ENCODE data around the gene TMEM253.

TMEM253 gene

DNA sequence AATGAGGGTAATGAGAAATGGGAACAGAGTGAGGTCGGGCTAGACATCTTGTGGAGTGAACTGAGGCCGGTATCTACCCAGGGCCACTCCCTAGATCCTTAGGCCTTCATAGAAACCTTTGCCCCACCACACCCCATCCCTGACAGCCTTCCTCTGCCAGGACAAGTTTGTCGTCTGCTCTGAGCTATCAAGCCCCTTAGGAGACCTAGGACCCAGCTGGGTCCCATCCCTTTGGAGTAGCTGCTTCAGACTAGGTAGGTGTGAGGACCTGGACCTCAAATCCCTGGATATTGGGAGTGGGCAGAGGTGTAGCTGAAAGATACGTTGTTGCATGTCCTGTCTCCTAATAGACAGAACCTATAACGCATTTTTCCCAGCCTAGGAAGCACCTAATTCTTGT lies at the start of gene TMEM253:
TMEM253 (plus strand) TSS at position 136 of the 400 bp plus-strand sequence. CDS start 278 bp downstream, outside the sequence.
- TF ChIP-seq, protein P1, sequence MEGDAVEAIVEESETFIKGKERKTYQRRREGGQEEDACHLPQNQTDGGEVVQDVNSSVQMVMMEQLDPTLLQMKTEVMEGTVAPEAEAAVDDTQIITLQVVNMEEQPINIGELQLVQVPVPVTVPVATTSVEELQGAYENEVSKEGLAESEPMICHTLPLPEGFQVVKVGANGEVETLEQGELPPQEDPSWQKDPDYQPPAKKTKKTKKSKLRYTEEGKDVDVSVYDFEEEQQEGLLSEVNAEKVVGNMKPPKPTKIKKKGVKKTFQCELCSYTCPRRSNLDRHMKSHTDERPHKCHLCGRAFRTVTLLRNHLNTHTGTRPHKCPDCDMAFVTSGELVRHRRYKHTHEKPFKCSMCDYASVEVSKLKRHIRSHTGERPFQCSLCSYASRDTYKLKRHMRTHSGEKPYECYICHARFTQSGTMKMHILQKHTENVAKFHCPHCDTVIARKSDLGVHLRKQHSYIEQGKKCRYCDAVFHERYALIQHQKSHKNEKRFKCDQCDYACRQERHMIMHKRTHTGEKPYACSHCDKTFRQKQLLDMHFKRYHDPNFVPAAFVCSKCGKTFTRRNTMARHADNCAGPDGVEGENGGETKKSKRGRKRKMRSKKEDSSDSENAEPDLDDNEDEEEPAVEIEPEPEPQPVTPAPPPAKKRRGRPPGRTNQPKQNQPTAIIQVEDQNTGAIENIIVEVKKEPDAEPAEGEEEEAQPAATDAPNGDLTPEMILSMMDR (IDR thresholded peaks at IDR 0.05; ENCODE audit: low read depth, low read length): no peak
- DNase-seq (ENCODE audit: low read depth in 2 of 2): no peak
- no peak within 1 kb of the TSS for H3K4me3 ChIP-seq (replicated peaks in 1 of 2; ENCODE audit: low read depth in 2 of 2, low read length in 2 of 2)

DNA sequence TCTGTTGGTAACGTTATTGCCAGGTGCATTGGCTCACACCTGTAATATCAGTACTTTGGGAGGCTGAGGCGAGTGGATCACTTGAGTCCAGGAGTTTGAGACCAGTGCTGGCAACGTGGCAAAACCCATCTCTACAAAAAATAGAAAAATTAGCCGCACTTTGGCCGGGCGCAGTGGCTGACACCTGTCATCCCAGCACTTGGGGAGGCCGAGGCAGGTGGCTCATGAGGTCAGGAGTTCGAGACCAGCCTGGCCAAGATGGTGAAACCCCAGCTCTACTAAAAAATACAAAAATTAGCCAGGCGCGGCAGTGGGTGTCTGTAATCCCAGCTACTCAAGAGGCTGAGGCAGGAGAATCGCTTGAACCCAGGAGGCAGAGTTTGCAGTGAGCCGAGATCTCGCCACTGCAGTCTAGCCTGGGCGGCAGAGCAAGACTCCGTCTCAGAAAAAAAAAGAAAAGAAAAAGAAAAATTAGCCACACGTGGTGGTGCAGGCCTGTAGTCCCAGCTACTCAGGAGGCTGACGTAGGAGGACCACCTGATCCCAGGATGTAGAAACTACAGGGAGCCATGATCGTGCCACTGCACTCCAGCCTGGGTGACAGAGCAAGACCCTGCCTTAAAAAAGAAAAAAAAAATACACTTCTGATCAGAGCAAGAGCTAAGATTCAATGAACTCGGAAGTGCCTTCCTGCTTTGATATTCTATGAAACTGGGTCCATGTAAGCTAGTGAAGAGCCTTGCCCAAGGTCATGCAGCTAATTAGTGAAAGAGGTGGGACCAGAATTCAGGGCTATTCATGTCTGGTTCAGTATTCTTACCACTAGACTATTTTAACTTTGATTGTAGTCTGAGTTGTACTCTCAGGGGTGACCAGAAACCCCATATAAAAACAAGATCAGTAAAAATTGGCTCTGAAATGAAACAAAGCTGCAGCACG lies 47.4 kb upstream of the TMEM253 start:
- TF ChIP-seq, protein P1 (IDR thresholded peaks at IDR 0.05; ENCODE audit: low read depth, low read length): no peak
- H3K4me3 ChIP-seq (replicated peaks in 1 of 2; ENCODE audit: low read depth in 2 of 2, low read length in 2 of 2): no peak overlapping the region
- DNase-seq (ENCODE audit: low read depth in 2 of 2): no peak

DNA sequence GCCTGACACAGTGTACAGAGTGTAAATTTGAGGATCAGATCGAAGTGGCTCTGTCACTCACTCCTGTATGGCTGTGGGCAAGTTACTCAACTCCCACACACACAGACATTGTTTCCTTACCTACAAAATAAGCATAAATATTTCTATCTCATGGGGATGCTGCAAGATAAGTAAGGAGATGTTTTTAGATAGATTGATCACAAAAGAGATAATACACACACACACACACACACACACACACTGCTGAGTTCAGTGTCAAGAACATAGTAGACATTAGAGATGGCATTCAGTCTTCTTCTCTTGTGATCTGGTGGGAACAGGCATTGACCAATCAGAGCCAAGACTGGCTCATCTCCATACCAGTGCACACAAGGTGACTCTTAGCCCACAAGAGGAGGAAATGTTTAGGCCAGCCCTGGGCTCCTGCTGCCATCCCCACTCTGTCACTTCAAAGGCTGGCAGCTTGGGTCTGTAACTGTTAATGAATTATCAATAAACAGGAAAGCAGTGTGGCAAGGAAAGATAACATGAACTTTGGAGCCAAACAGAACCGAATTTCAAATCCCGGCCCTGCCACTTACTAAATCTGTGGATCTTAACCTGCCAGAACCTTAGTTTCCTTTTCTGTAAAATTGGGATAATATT lies 46.6 kb upstream of the TMEM253 start:
- H3K4me3 ChIP-seq (replicated peaks in 1 of 2; ENCODE audit: low read depth in 2 of 2, low read length in 2 of 2): no peak overlapping the region
- TF ChIP-seq, protein P1 (IDR thresholded peaks at IDR 0.05; ENCODE audit: low read depth, low read length): no peak
- DNase-seq (ENCODE audit: low read depth in 2 of 2): no peak

DNA sequence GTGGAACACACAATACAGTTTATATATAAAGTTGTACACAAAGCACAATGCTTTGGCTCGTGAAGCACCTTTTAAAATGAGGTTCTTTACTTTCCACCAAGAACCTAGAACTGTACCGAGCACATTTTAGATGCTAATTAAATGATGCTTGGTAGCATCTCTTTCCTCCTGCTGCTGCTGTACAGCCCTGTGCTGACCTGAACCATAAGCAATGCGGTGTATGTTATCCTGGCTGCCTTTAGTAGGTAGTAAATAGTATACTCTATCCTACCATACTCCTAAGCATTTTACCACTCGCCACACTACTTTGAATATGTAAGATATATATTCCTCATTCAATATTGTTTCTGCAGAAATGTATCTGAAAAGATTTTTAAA lies 46.1 kb upstream of the TMEM253 start:
- no peak overlapping the region for H3K4me3 ChIP-seq (replicated peaks in 1 of 2; ENCODE audit: low read depth in 2 of 2, low read length in 2 of 2)
- no peak for DNase-seq (ENCODE audit: low read depth in 2 of 2)
- TF ChIP-seq, protein P1 (IDR thresholded peaks at IDR 0.05; ENCODE audit: low read depth, low read length): no peak

DNA sequence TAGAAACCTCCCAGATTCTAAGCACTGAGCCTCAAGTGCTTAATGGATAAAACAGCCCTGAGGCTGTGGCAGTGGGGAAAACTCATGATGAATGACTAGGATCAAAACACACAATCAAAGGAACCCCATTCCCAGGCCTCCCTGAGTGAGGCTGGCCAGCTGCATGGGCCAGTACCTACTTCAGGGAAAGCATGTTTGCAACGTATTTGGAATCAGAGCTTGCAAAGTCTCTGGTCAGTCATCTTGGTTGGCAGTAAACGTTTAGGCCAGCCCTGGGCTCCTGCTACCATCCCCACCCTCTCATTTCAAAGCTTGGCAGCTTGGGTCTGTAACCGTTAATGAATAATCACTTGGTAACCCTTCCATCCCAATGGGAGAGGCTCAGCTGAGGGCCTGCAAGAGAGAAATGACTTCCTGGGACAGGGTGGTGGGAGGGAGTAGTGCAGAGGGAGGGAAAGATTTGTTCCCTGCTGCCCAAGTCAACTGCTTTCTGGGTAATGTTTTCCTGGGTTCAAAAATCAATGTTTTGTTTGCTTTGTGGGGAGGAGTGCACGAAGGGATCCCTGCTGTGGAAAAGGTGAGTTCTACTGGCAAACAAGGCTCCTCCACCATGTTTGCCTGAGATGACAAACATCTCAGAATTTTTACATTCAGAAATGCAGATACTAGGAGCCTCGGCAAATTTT lies 45.3 kb upstream of the TMEM253 start:
- DNase-seq (ENCODE audit: low read depth in 2 of 2): no peak
- TF ChIP-seq, protein P1 (IDR thresholded peaks at IDR 0.05; ENCODE audit: low read depth, low read length): no peak
- no peak overlapping the region for H3K4me3 ChIP-seq (replicated peaks in 1 of 2; ENCODE audit: low read depth in 2 of 2, low read length in 2 of 2)

DNA sequence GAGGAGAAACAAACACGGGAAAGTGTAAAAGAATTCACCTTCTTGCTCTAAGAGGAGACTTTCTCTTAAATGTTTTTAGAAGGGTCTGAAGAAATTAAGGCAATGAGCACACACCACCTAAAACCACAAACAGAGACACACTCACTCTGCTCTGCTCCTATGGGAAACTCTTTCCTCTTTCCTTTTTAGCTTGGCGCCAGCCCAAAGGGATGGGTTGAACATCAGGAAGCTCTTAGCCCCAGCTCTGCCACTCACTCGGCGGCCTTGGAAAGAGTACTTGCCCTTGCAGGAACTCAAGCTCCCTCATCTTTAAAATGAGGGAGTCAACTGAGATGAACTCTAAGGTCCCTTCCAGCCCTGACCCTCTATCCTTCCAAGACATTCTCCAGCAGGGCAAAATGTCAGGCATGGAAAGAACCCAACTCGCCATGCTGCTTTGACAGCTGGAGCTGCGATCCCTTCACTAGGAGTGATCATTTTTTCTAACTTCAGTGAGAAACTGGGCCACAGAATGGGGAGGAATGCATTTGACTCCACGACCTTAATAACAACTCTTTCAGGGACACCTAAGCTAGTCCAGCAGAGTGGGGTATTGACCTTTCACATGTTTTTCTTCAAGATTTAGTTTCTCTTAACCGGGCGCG lies 44.2 kb upstream of the TMEM253 start:
- TF ChIP-seq, protein P1 (IDR thresholded peaks at IDR 0.05; ENCODE audit: low read depth, low read length): no peak
- DNase-seq (ENCODE audit: low read depth in 2 of 2): peak; percentile 46 to 64
- H3K4me3 ChIP-seq (replicated peaks in 1 of 2; ENCODE audit: low read depth in 2 of 2, low read length in 2 of 2): no peak overlapping the region
